ENCODE measurements around the gene DBNDD2. TPM values are rescaled to one million over a fixed set of nuclear protein-coding genes. Genes with fewer than 3 reads are reported as not detected.

DBNDD2 gene
- total RNA-seq, 6 experiments from 2014 or later, result 15.2 to 19.5 (median 19.0) TPM

- no peak for DNase-seq
- Mint-ChIP-seq H3K27me3 (ENCODE audit: insufficient read depth) (no peaks in the 10 kb centered on the region), H3K9me3 (no peaks in the 10 kb centered on the region), H3K4me3 (no peak overlapping the region), H3K27ac (no peak overlapping the region), H3K4me1 (ENCODE audit: low read depth) (peaks cover 13% of the 10 kb centered on the region), H3K36me3 (ENCODE audit: low read depth) (peaks cover 14% of the 10 kb centered on the region; the same call in 1 of the 2 replicates)
- no peak for TF ChIP-seq CTCF (IDR thresholded peaks at IDR 0.05)
Measured at GRCh38 chr20:45429618-45430017, 21.5 kb downstream of the DBNDD2 start.

GRCh38 chr20:45432294-45432693, 24.2 kb downstream of the DBNDD2 start:
- H3K9me3 Mint-ChIP-seq, result no peaks in the 10 kb centered on the region

GRCh38 chr20:45433316-45433715, 25.2 kb downstream of the DBNDD2 start:
- no peaks in the 10 kb centered on the region for H3K9me3 Mint-ChIP-seq
- H3K27ac Mint-ChIP-seq, result peak overlapping the region; percentile 36
- H3K4me1 Mint-ChIP-seq (ENCODE audit: low read depth), result peaks cover 19% of the 10 kb centered on the region
- TF ChIP-seq CTCF (IDR thresholded peaks at IDR 0.05), result no peak
- H3K4me3 Mint-ChIP-seq, result no peak overlapping the region
- H3K27me3 Mint-ChIP-seq (ENCODE audit: insufficient read depth), result 0 out of 2 replicates have a peak, but pooled peaks cover 2% of the 10 kb centered on the region
- DNase-seq, result peak; percentile 58
- 0 out of 2 replicates have a peak, but pooled peaks cover 4% of the 10 kb centered on the region for H3K36me3 Mint-ChIP-seq (ENCODE audit: low read depth)

More at GRCh38 chr20:45432294-45432693, 24.2 kb downstream of the DBNDD2 start:
- H3K27ac Mint-ChIP-seq, result no peak overlapping the region
- no peak for DNase-seq
- H3K4me3 Mint-ChIP-seq, result no peak overlapping the region
- H3K27me3 Mint-ChIP-seq (ENCODE audit: insufficient read depth), result 0 out of 2 replicates have a peak, but pooled peaks cover 2% of the 10 kb centered on the region
- no peak for TF ChIP-seq CTCF (IDR thresholded peaks at IDR 0.05)
- 0 out of 2 replicates have a peak, but pooled peaks cover 4% of the 10 kb centered on the region for H3K36me3 Mint-ChIP-seq (ENCODE audit: low read depth)
- peaks cover 19% of the 10 kb centered on the region for H3K4me1 Mint-ChIP-seq (ENCODE audit: low read depth)

- H3K27ac Mint-ChIP-seq, result no peak overlapping the region
- H3K4me3 Mint-ChIP-seq, result no peak overlapping the region
- H3K9me3 Mint-ChIP-seq, result no peaks in the 10 kb centered on the region
- DNase-seq, result no peak
- peaks cover 19% of the 10 kb centered on the region for H3K4me1 Mint-ChIP-seq (ENCODE audit: low read depth)
- no peak for TF ChIP-seq CTCF (IDR thresholded peaks at IDR 0.05)
- H3K36me3 Mint-ChIP-seq (ENCODE audit: low read depth), result 0 out of 2 replicates have a peak, but pooled peaks cover 4% of the 10 kb centered on the region
- H3K27me3 Mint-ChIP-seq (ENCODE audit: insufficient read depth), result 0 out of 2 replicates have a peak, but pooled peaks cover 4% of the 10 kb centered on the region
Measured at GRCh38 chr20:45433976-45434375, 25.9 kb downstream of the DBNDD2 start.

GRCh38 chr20:45436732-45437485, 28.8 kb downstream of the DBNDD2 start:
- Mint-ChIP-seq H3K36me3 (ENCODE audit: low read depth) (0 out of 2 replicates have a peak, but pooled peaks cover 4% of the 10 kb centered on the region), H3K4me3 (peak overlapping the region; percentile 93), H3K27me3 (ENCODE audit: insufficient read depth) (peaks cover 6% of the 10 kb centered on the region), H3K9me3 (no peaks in the 10 kb centered on the region), H3K4me1 (ENCODE audit: low read depth) (peaks cover 19% of the 10 kb centered on the region), H3K27ac (peak overlapping the region; percentile 91)
- peak; percentile 73 for DNase-seq
- peak; percentile 98 for TF ChIP-seq CTCF (IDR thresholded peaks at IDR 0.05)

Measured in HFFc6 (cell line).